Liver (tissue), 9 donors: ENCODE results near the gene RASA3. TPM values are rescaled to one million over a fixed set of nuclear protein-coding genes. Genes with fewer than 3 reads are reported as not detected.

Experiments used
- DNase-seq: peaks from one replicate; pipeline ENCODE4 v3.0.0-alpha.2; 2017; ENCODE audit warnings: low spot score
- H3K27ac ChIP-seq, 2 donors: one replicate each; pipeline ENCODE4 v1.7.0; 2013; ENCODE audit warnings: inconsistent platforms in 2 of 2, low read length in 2 of 2, control low read depth in 1 of 2, low read depth in 1 of 2, mild to moderate bottlenecking in 1 of 2
- H3K27me3 ChIP-seq, 4 donors: one replicate each; pipeline versions ENCODE4 v1.6.1 to v1.7.0; 2013; ENCODE audit warnings: low read length in 3 of 4, inconsistent platforms in 1 of 4, mild to moderate bottlenecking in 1 of 4, moderate library complexity in 1 of 4; ENCODE audit not compliant: control insufficient read depth in 4 of 4, insufficient read depth in 4 of 4
- H3K36me3 ChIP-seq, 4 donors: one replicate each; pipeline versions ENCODE4 v1.6.1 to v1.7.0; 2013; ENCODE audit warnings: low read length in 3 of 4, mild to moderate bottlenecking in 3 of 4, low read depth in 1 of 4, moderate library complexity in 1 of 4; ENCODE audit not compliant: control insufficient read depth in 4 of 4, insufficient read depth in 3 of 4
- H3K4me1 ChIP-seq, 4 donors: one replicate each; pipeline versions ENCODE4 v1.6.1 to v1.7.0; 2013; ENCODE audit warnings: low read length in 3 of 4, mild to moderate bottlenecking in 3 of 4, moderate library complexity in 1 of 4; ENCODE audit not compliant: control insufficient read depth in 4 of 4, insufficient read depth in 4 of 4
- H3K4me3 ChIP-seq, 3 donors: one replicate each; pipeline versions ENCODE4 v1.6.1 to v1.7.0; 2013; ENCODE audit warnings: low read length in 3 of 3, control low read depth in 1 of 3, low read depth in 1 of 3, mild to moderate bottlenecking in 1 of 3
- H3K9ac ChIP-seq, 2 donors: one replicate each; pipeline ENCODE4 v1.7.0; 2013; ENCODE audit warnings: low read length in 2 of 2, mild to moderate bottlenecking in 2 of 2, moderate library complexity in 2 of 2, control low read depth in 1 of 2, low read depth in 1 of 2
- H3K9me3 ChIP-seq, 4 donors: one replicate each; pipeline versions ENCODE4 v1.6.1 to v1.7.0; 2013; ENCODE audit warnings: low read length in 3 of 4; ENCODE audit not compliant: control insufficient read depth in 4 of 4
- EGR1 ChIP-seq, 2 donors: IDR thresholded peaks; 2 replicates each; pipeline ENCODE4 v1.6.1; 2016 to 2018; ENCODE audit warnings: antibody characterized with exemption in 2 of 2, low read depth in 2 of 2
- FOXA1 ChIP-seq: IDR thresholded peaks from 2 replicates; pipeline ENCODE4 v1.6.1; 2016; ENCODE audit warnings: antibody characterized with exemption
- FOXA2 ChIP-seq: IDR thresholded peaks from 2 replicates; pipeline ENCODE4 v1.6.1; 2016; ENCODE audit warnings: antibody characterized with exemption
- GABPA ChIP-seq, 2 donors: IDR thresholded peaks in 1 of 2; conservative IDR thresholded peaks in 1 of 2; 2 replicates each; pipeline ENCODE4 v1.6.1; 2016; ENCODE audit warnings: antibody characterized with exemption in 2 of 2, mild to moderate bottlenecking in 1 of 2, moderate library complexity in 1 of 2
- HNF4A ChIP-seq, 2 donors: conservative IDR thresholded peaks; 2 replicates each; pipeline ENCODE4 v1.6.1; 2016; ENCODE audit warnings: antibody characterized with exemption in 2 of 2, mild to moderate bottlenecking in 2 of 2
- HNF4G ChIP-seq: IDR thresholded peaks from 2 replicates; pipeline ENCODE4 v1.6.1; 2016; ENCODE audit warnings: antibody characterized with exemption
- JUND ChIP-seq, 2 donors: IDR thresholded peaks; 2 replicates each; pipeline ENCODE4 v1.6.1; 2016; ENCODE audit warnings: antibody characterized with exemption in 2 of 2
- NR2F2 ChIP-seq: IDR thresholded peaks from 2 replicates; pipeline ENCODE4 v1.6.1; 2016; ENCODE audit warnings: antibody characterized with exemption
- RAD21 ChIP-seq, 2 donors: IDR thresholded peaks; 2 replicates each; pipeline ENCODE4 v1.6.1; 2016; ENCODE audit warnings: antibody characterized with exemption in 2 of 2, mild to moderate bottlenecking in 2 of 2
- RXRA ChIP-seq, 2 donors: IDR thresholded peaks; 2 replicates each; pipeline ENCODE4 v1.6.1; 2017 to 2018; ENCODE audit warnings: antibody characterized with exemption in 2 of 2, mild to moderate bottlenecking in 1 of 2
- SP1 ChIP-seq: IDR thresholded peaks from 2 replicates; pipeline ENCODE4 v1.6.1; 2018; ENCODE audit warnings: antibody characterized with exemption, mild to moderate bottlenecking
- TAF1 ChIP-seq: conservative IDR thresholded peaks from 2 replicates; pipeline ENCODE4 v1.6.1; 2016; ENCODE audit warnings: antibody characterized with exemption, mild to moderate bottlenecking
- YY1 ChIP-seq: IDR thresholded peaks from 2 replicates; pipeline ENCODE4 v1.6.1; 2016; ENCODE audit warnings: antibody characterized with exemption, mild to moderate bottlenecking
- WGBS: extraction: QIAGEN DNeasy Blood & Tissue Kit; methylation state at CpG from one replicate; pipeline ENCODE4 v1.1.7; 2013; 5-methylcytosine and 5-hydroxymethylcytosine counted together
- polyA plus RNA-seq, 2 donors: library from polyadenylated mRNA; stranded (reverse) in 1 of 2; unstranded in 1 of 2; fragments of 200-250 nt in 1 of 2; fragments of >200 nt in 1 of 2; fragmentation: Nextera tagmentation in 1 of 2; extraction: Ambion mirVana in 1 of 2; gene quantifications; one replicate each; pipeline versions ENCODE4 v1.2.1 to v1.2.3, GENCODE V29; 2013 to 2015
- total RNA-seq, 2 donors: library from RNA; depleted of rRNA; stranded (reverse); fragments of >200 nt; gene quantifications; one replicate each; pipeline ENCODE4 v1.2.3, GENCODE V29; 2014
- TF ChIP-seq, protein P1 (sequence below): IDR thresholded peaks from 2 replicates; pipeline ENCODE4 v1.6.1; 2016; ENCODE audit warnings: antibody characterized with exemption
- TF ChIP-seq, protein P2 (sequence below): IDR thresholded peaks from 2 replicates; pipeline ENCODE4 v1.6.1; 2016; ENCODE audit warnings: antibody characterized with exemption, mild to moderate bottlenecking
- TF ChIP-seq, protein P3 (sequence below): IDR thresholded peaks from 2 replicates; pipeline ENCODE4 v1.6.1; 2016; ENCODE audit warnings: antibody characterized with exemption
- TF ChIP-seq, protein P4 (sequence below): fragments of 150-350 bp; IDR thresholded peaks from 2 replicates; pipeline ENCODE4 v1.5.1; 2017; ENCODE audit warnings: improper control_type of control experiment, low read depth, low read length; ENCODE audit not compliant: missing input control
- TF ChIP-seq, protein P5 (sequence below): IDR thresholded peaks from 2 replicates; pipeline ENCODE4 v1.6.1; 2016; ENCODE audit warnings: antibody characterized with exemption
- donor health status: healthy.
- donor health status: healthy.
- donor health status: healthy.
- donor health status: healthy.
- donor health status: healthy.

The RASA3 gene
- total and polyA plus RNA-seq, 4 donors: 0.64 to 5.9 (median 3.8) TPM

DNA sequence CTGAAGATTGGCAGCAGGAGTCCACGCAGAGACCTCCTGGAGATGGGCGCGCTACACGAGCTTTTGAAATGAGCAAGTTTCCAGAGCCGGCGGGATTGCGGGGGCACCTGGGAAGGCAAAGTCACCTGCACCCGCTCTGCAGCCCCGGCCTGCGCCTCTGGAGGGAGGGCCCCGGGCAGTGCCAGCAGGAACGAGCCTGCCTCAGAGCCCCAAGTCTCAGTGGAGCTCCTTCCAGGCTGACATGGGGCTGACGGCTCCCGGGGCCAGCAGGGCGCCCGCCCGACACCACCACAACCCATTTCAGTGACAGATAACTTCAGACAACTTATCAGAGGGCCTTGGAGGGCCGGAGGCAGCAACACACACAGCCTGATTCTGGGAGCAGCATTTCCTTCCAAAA is 45.0 kb downstream of the RASA3 start:
- Histone ChIP-seq H3K27me3 (no peaks in the 10 kb centered on the region), H3K9ac (no peak overlapping the region), H3K4me1 (no peaks in the 10 kb centered on the region), H3K9me3 (peaks cover 2 to 6% (median 4%) of the 10 kb centered on the region in 4 donors), H3K4me3 (no peak overlapping the region), H3K27ac (no peak overlapping the region), H3K36me3 (no peaks in the 10 kb centered on the region)
- TF ChIP-seq RAD21 (IDR thresholded peaks at IDR 0.05): no peak
- no peak for DNase-seq
- 89% methylated on average over 18 of the region's 18 CpGs for WGBS

DNA sequence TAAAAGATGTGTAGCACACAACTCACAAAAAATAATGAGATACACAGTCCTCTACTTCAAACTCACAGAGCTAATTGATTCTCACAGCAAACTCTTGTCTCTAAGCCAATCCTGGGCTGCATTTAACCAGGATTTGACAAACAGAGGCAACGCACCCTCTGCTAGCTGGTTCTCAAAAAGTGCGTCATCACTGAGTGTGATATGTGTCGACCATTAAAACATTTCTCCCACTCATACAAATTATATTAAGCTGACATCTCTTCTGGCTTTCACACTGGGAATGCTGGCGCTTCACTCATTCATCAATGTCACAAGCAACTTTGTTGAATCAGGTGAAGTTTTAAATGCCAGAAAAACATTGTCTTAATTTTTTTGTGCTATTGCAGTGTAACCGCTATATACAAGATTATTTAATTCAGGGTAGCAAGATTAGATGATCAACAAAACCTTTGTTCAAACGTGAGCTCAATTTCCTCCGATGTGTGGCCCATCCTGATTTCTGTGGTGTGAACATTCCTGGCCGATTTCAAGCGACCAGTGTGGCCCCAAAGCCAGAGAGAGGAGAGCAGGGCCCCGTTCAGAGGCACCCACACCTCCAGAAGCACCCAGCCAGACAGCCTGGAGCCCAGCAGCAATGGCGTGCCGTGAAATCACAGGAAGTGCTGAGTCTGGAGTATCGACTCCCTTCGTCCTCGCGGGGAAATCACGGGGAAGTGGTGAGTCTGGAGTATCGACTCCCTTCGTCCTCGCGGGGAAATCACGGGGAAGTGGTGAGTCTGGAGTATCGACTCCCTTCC is 49.4 kb downstream of the RASA3 start:
- Histone ChIP-seq H3K9ac (no peak overlapping the region), H3K27ac (no peak overlapping the region), H3K27me3 (no peaks in the 10 kb centered on the region), H3K4me3 (no peak overlapping the region), H3K9me3 (no peaks in the 10 kb centered on the region), H3K4me1 (peaks cover 0 to 1% (median 0%) of the 10 kb centered on the region in 4 donors), H3K36me3 (no peaks in the 10 kb centered on the region)
- WGBS: 88% methylated on average over 23 of the region's 23 CpGs
- TF ChIP-seq FOXA1 (no peak), GABPA (IDR thresholded peaks at IDR 0.05 in 1 of 2, conservative IDR thresholded peaks at IDR 0.05 in 1 of 2) (no peak), RXRA (IDR thresholded peaks at IDR 0.05) (no peak), SP1 (no peak), YY1 (no peak), RAD21 (IDR thresholded peaks at IDR 0.05) (no peak), NR2F2 (no peak), JUND (IDR thresholded peaks at IDR 0.05) (no peak), EGR1 (IDR thresholded peaks at IDR 0.05; ENCODE audit: low read depth in 2 of 2) (no peak), HNF4A (conservative IDR thresholded peaks at IDR 0.05) (no peak), HNF4G (no peak), FOXA2 (no peak), TAF1 (no peak)
- TF ChIP-seq, protein P1, sequence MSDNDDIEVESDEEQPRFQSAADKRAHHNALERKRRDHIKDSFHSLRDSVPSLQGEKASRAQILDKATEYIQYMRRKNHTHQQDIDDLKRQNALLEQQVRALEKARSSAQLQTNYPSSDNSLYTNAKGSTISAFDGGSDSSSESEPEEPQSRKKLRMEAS: no peak
- TF ChIP-seq, protein P2, sequence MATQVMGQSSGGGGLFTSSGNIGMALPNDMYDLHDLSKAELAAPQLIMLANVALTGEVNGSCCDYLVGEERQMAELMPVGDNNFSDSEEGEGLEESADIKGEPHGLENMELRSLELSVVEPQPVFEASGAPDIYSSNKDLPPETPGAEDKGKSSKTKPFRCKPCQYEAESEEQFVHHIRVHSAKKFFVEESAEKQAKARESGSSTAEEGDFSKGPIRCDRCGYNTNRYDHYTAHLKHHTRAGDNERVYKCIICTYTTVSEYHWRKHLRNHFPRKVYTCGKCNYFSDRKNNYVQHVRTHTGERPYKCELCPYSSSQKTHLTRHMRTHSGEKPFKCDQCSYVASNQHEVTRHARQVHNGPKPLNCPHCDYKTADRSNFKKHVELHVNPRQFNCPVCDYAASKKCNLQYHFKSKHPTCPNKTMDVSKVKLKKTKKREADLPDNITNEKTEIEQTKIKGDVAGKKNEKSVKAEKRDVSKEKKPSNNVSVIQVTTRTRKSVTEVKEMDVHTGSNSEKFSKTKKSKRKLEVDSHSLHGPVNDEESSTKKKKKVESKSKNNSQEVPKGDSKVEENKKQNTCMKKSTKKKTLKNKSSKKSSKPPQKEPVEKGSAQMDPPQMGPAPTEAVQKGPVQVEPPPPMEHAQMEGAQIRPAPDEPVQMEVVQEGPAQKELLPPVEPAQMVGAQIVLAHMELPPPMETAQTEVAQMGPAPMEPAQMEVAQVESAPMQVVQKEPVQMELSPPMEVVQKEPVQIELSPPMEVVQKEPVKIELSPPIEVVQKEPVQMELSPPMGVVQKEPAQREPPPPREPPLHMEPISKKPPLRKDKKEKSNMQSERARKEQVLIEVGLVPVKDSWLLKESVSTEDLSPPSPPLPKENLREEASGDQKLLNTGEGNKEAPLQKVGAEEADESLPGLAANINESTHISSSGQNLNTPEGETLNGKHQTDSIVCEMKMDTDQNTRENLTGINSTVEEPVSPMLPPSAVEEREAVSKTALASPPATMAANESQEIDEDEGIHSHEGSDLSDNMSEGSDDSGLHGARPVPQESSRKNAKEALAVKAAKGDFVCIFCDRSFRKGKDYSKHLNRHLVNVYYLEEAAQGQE: no peak
- TF ChIP-seq, protein P3, sequence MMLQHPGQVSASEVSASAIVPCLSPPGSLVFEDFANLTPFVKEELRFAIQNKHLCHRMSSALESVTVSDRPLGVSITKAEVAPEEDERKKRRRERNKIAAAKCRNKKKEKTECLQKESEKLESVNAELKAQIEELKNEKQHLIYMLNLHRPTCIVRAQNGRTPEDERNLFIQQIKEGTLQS: no peak
- TF ChIP-seq, protein P4, sequence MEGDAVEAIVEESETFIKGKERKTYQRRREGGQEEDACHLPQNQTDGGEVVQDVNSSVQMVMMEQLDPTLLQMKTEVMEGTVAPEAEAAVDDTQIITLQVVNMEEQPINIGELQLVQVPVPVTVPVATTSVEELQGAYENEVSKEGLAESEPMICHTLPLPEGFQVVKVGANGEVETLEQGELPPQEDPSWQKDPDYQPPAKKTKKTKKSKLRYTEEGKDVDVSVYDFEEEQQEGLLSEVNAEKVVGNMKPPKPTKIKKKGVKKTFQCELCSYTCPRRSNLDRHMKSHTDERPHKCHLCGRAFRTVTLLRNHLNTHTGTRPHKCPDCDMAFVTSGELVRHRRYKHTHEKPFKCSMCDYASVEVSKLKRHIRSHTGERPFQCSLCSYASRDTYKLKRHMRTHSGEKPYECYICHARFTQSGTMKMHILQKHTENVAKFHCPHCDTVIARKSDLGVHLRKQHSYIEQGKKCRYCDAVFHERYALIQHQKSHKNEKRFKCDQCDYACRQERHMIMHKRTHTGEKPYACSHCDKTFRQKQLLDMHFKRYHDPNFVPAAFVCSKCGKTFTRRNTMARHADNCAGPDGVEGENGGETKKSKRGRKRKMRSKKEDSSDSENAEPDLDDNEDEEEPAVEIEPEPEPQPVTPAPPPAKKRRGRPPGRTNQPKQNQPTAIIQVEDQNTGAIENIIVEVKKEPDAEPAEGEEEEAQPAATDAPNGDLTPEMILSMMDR: no peak
- TF ChIP-seq, protein P5, sequence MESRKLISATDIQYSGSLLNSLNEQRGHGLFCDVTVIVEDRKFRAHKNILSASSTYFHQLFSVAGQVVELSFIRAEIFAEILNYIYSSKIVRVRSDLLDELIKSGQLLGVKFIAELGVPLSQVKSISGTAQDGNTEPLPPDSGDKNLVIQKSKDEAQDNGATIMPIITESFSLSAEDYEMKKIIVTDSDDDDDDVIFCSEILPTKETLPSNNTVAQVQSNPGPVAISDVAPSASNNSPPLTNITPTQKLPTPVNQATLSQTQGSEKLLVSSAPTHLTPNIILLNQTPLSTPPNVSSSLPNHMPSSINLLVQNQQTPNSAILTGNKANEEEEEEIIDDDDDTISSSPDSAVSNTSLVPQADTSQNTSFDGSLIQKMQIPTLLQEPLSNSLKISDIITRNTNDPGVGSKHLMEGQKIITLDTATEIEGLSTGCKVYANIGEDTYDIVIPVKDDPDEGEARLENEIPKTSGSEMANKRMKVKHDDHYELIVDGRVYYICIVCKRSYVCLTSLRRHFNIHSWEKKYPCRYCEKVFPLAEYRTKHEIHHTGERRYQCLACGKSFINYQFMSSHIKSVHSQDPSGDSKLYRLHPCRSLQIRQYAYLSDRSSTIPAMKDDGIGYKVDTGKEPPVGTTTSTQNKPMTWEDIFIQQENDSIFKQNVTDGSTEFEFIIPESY: no peak
- no peak for DNase-seq
